NCI-H2081 treated with DMSO at 0.1 percent for 48 hours (cell line): Measurements from ENCODE around the gene PCED1B.
"Not testable (repeated sequence)": the region's sequence is repeated elsewhere in the genome, so short reads cannot be mapped to it uniquely, and the experiment has no call there.

ENCODE experiments used
- DNase-seq: peaks from one replicate; lab custom pipeline; 2025; lab: John Stamatoyannopoulos, UW

The PCED1B gene

GRCh38 chr12:47164724-47165439 lies 85.5 kb downstream of the PCED1B start:
- no peak for DNase-seq

- no peak for DNase-seq
Observed at GRCh38 chr12:47165934-47166333, 86.5 kb downstream of the PCED1B start.

GRCh38 chr12:47166365-47166764 lies 86.9 kb downstream of the PCED1B start:
- no peak for DNase-seq

- not testable (repeated sequence) for DNase-seq
Observed at GRCh38 chr12:47170281-47170680, 90.9 kb downstream of the PCED1B start.

- no peak for DNase-seq
Observed at GRCh38 chr12:47178014-47178413, 98.6 kb downstream of the PCED1B start.

GRCh38 chr12:47182164-47182938 lies 102.9 kb downstream of the PCED1B start:
- DNase-seq, result not testable (repeated sequence)

GRCh38 chr12:47184229-47184628 lies 104.8 kb downstream of the PCED1B start:
- DNase-seq, result no peak

- DNase-seq, result no peak
Observed at GRCh38 chr12:47184813-47185212, 105.4 kb downstream of the PCED1B start.

GRCh38 chr12:47186246-47186645 lies 106.8 kb downstream of the PCED1B start:
- no peak for DNase-seq

- DNase-seq, result no peak
Observed at GRCh38 chr12:47188576-47189441, 109.4 kb downstream of the PCED1B start.

- no peak for DNase-seq
Observed at GRCh38 chr12:47189728-47190127, 110.3 kb downstream of the PCED1B start.

- DNase-seq, result no peak
Observed at GRCh38 chr12:47190271-47190750, 110.9 kb downstream of the PCED1B start.

GRCh38 chr12:47190905-47191304 lies 111.5 kb downstream of the PCED1B start:
- no peak for DNase-seq

- no peak for DNase-seq
Observed at GRCh38 chr12:47192051-47192450, 112.6 kb downstream of the PCED1B start.

GRCh38 chr12:47193066-47193465 lies 113.6 kb downstream of the PCED1B start:
- DNase-seq, result no peak

- no peak for DNase-seq
Observed at GRCh38 chr12:47194501-47194900, 115.1 kb downstream of the PCED1B start.

GRCh38 chr12:47200446-47200845 lies 121.0 kb downstream of the PCED1B start:
- no peak for DNase-seq

GRCh38 chr12:47201190-47201589 lies 121.8 kb downstream of the PCED1B start:
- not testable (repeated sequence) for DNase-seq

GRCh38 chr12:47202176-47202575 lies 122.8 kb downstream of the PCED1B start:
- DNase-seq, result no peak

- no peak for DNase-seq
Observed at GRCh38 chr12:47205532-47206449, 126.4 kb downstream of the PCED1B start.
